Hepatocyte (in vitro differentiated cells): ENCODE results near the gene SORBS2. TPM values are rescaled to one million over a fixed set of nuclear protein-coding genes. Genes with fewer than 3 reads are reported as not detected.
"Not testable (repeated sequence)": the region's sequence is repeated elsewhere in the genome, so short reads cannot be mapped to it uniquely, and the experiment has no call there.

Experiments used
- DNase-seq: peaks from one replicate; pipeline ENCODE4 v3.0.0-alpha.2; 2016; ENCODE audit warnings: low spot score
- H2AFZ ChIP-seq: fragments of 200-600 bp; sonication (generic); 2 replicates; pipeline ENCODE4 v1.6.0; 2016; ENCODE audit warnings: antibody characterized with exemption, mild to moderate bottlenecking
- H3K27ac ChIP-seq: fragments of 200-600 bp; sonication (generic); 2 replicates; pipeline ENCODE4 v1.5.1; 2016; ENCODE audit warnings: mild to moderate bottlenecking
- H3K27me3 ChIP-seq: fragments of 200-600 bp; sonication (generic); 2 replicates; pipeline ENCODE4 v1.6.1; 2016
- H3K36me3 ChIP-seq: fragments of 200-600 bp; sonication (generic); replicated peaks from 2 replicates; pipeline ENCODE4 v1.5.1; 2016; ENCODE audit warnings: low read depth; ENCODE audit not compliant: insufficient read depth
- H3K4me1 ChIP-seq: fragments of 200-600 bp; sonication (generic); 2 replicates; pipeline ENCODE4 v1.5.1; 2016; ENCODE audit warnings: mild to moderate bottlenecking, moderate library complexity; ENCODE audit not compliant: insufficient read depth
- H3K4me2 ChIP-seq: fragments of 200-600 bp; sonication (generic); 2 replicates; pipeline ENCODE4 v1.6.0; 2016
- H3K4me3 ChIP-seq: fragments of 200-600 bp; sonication (generic); 2 replicates; pipeline ENCODE4 v1.5.1; 2016; ENCODE audit warnings: mild to moderate bottlenecking
- H3K79me2 ChIP-seq: fragments of 200-600 bp; sonication (generic); 2 replicates; pipeline ENCODE4 v1.6.0; 2017; ENCODE audit warnings: mild to moderate bottlenecking
- H3K9me2 ChIP-seq: fragments of 200-600 bp; sonication (generic); replicated peaks from 2 replicates; pipeline ENCODE4 v1.6.0; 2017; ENCODE audit warnings: mild to moderate bottlenecking; ENCODE audit not compliant: insufficient read depth
- H3K9me3 ChIP-seq: fragments of 200-600 bp; sonication (generic); 2 replicates; pipeline ENCODE4 v1.5.1; 2016; ENCODE audit warnings: low read depth, mild to moderate bottlenecking
- H4K20me1 ChIP-seq: fragments of 200-600 bp; sonication (generic); 2 replicates; pipeline ENCODE4 v1.6.0; 2016; ENCODE audit warnings: mild to moderate bottlenecking; ENCODE audit not compliant: insufficient read depth, poor library complexity, severe bottlenecking
- EZH2 ChIP-seq: fragments of 200-600 bp; sonication (generic); IDR thresholded peaks from 2 replicates; pipeline ENCODE4 v1.6.1; 2016; ENCODE audit warnings: antibody characterized with exemption, mild to moderate bottlenecking, borderline replicate concordance
- EZH2phosphoT487 ChIP-seq: fragments of 200-600 bp; sonication (generic); IDR thresholded peaks from one replicate; pipeline ENCODE4 v1.6.1; 2018; ENCODE audit warnings: antibody characterized with exemption, mild to moderate bottlenecking, low read depth, moderate library complexity; ENCODE audit not compliant: unreplicated experiment, severe bottlenecking
- WGBS: methylation state at CpG from one replicate; pipeline ENCODE4 v1.1.6; 2016; ENCODE audit warnings: low lambda C conversion rate; ENCODE audit errors: missing lambda C conversion rate; 5-methylcytosine and 5-hydroxymethylcytosine counted together
- polyA plus RNA-seq: library from polyadenylated mRNA; unstranded; fragments of >200 nt; fragmentation: Nextera tagmentation; extraction: Ambion mirVana; gene quantifications from 2 replicates; pipeline ENCODE4 v1.2.1, GENCODE V29; 2016
- total RNA-seq: library from RNA; depleted of rRNA; stranded (reverse); fragments of >200 nt; gene quantifications from 2 replicates; pipeline ENCODE4 v1.2.3, GENCODE V29; 2014
- TF ChIP-seq, protein P1 (sequence below): fragments of 200-600 bp; sonication (generic); IDR thresholded peaks from 2 replicates; pipeline ENCODE4 v1.5.1; 2016; ENCODE audit warnings: antibody characterized with exemption, mild to moderate bottlenecking; ENCODE audit not compliant: poor library complexity

Gene SORBS2
- total and polyA plus RNA-seq, 2 experiments from 2014 or later: 43.4 to 52.1 TPM

DNA sequence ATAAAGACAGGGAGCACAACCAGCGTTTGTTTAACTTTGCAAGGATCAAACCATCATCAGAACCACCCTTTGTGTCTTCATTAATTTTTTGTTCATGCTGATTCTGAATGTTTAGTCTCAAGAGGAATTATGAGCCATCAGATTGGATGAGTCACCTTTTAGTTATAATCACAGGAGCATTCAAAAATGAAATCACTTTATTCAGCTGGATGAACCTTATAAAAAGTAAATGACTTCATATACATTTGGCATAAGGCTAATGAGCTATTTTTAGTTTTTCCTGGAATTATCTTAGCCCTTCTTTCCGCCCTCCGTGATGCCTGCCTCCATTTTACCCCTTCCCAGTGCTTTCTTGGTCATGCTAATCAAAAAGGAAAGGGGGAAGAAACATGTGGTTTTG lies 103.6 kb downstream of the SORBS2 start:
- Histone ChIP-seq H3K27ac (peak overlapping the region; percentile 71), H3K79me2 (peaks cover 5% of the 10 kb centered on the region), H4K20me1 (no peaks in the 10 kb centered on the region), H2AFZ (no peak overlapping the region), H3K36me3 (no peaks in the 10 kb centered on the region), H3K4me2 (no peak overlapping the region), H3K4me3 (no peak overlapping the region), H3K9me2 (no peaks in the 10 kb centered on the region), H3K9me3 (no peaks in the 10 kb centered on the region), H3K27me3 (no peaks in the 10 kb centered on the region), H3K4me1 (peaks cover 17% of the 10 kb centered on the region)
- WGBS: 62% methylated on average over 3 of the region's 3 CpGs
- no peak for TF ChIP-seq EZH2phosphoT487
- TF ChIP-seq EZH2: no peak
- TF ChIP-seq, protein P1, sequence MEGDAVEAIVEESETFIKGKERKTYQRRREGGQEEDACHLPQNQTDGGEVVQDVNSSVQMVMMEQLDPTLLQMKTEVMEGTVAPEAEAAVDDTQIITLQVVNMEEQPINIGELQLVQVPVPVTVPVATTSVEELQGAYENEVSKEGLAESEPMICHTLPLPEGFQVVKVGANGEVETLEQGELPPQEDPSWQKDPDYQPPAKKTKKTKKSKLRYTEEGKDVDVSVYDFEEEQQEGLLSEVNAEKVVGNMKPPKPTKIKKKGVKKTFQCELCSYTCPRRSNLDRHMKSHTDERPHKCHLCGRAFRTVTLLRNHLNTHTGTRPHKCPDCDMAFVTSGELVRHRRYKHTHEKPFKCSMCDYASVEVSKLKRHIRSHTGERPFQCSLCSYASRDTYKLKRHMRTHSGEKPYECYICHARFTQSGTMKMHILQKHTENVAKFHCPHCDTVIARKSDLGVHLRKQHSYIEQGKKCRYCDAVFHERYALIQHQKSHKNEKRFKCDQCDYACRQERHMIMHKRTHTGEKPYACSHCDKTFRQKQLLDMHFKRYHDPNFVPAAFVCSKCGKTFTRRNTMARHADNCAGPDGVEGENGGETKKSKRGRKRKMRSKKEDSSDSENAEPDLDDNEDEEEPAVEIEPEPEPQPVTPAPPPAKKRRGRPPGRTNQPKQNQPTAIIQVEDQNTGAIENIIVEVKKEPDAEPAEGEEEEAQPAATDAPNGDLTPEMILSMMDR: no peak
- no peak for DNase-seq

DNA sequence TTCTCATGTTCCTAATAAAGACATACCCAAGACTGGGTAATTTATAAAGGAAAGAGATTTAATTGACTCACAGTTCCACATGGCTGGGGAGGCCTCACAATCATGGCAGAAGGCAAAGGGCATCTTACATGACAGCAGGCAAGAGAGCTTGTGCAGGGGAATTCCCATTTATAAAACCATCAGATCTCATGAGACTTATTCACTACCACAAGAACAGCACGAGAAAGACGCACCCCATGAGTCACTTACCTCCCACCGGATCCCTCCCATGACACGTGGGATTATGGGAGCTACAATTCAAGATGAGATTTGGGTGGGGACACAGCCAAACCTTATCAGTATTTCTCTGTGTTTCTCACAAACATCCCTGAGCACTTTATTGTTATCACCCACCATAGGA lies 104.4 kb downstream of the SORBS2 start:
- H3K9me2 ChIP-seq, H2AFZ ChIP-seq, H3K36me3 ChIP-seq, H3K9me3 ChIP-seq, H3K4me2 ChIP-seq, DNase-seq, H3K27me3 ChIP-seq, H4K20me1 ChIP-seq, H3K4me3 ChIP-seq, H3K79me2 ChIP-seq: not testable (repeated sequence)
- Histone ChIP-seq H3K4me1 (peaks cover 11% of the 10 kb centered on the region), H3K27ac (peak overlapping the region; percentile 73)
- 72% methylated on average over 4 of the region's 4 CpGs for WGBS

DNA sequence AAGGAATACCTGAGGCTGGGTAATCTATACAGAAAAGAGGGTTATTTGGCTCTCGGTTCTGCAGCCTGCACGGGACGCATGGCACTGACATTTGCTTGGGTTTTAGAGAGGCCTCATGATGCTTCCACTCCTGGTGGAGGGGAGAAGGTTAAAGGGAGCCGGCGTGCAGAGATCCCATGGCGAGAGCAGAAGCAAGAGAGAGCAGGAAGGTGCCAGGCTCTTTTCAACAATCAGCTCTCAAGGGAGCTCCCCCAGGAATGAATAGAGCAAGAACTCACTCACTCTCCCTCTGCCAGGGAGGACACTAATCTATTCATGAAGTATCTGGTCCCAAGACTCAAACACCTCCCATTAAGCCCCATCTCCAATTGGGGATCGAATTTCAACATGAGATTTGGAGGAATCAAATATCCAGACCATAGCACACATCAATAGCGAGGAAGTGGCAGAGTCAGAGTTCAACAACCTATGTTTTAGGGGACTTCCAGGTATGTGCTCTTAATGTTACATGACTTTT lies 109.8 kb downstream of the SORBS2 start:
- TF ChIP-seq EZH2phosphoT487: no peak
- TF ChIP-seq EZH2: no peak
- TF ChIP-seq, protein P1: no peak
- no peak overlapping the region for H3K4me2 ChIP-seq
- no peaks in the 10 kb centered on the region for H3K4me1 ChIP-seq
- no peak overlapping the region for H3K27ac ChIP-seq
- H3K9me2 ChIP-seq: no peaks in the 10 kb centered on the region
- WGBS: 93% methylated on average over 8 of the region's 8 CpGs
- no peaks in the 10 kb centered on the region for H4K20me1 ChIP-seq
- H3K36me3 ChIP-seq: no peaks in the 10 kb centered on the region
- no peaks in the 10 kb centered on the region for H3K27me3 ChIP-seq
- no peak overlapping the region for H2AFZ ChIP-seq
- H3K9me3 ChIP-seq: no peaks in the 10 kb centered on the region
- no peak overlapping the region for H3K4me3 ChIP-seq
- H3K79me2 ChIP-seq: no peaks in the 10 kb centered on the region
- no peak for DNase-seq

DNA sequence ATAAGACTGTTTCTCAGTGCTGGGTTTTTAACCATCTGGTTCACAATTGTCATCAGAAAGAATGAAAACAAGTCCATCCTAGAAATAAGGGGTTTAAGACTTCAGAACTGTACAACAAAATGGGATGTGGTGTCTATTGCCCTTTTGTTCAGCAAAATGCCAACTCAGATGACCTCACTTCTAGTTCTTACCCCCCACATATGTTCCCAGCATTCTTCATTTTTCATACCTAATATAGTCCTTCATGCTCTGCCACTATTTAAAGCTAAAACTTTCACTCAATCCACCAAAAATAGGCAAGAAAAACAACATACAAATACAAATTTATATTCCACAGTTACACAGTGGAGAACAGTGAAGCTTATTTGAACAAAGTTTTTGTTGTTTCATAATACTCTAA lies 111.4 kb downstream of the SORBS2 start:
- H3K27me3 ChIP-seq: no peaks in the 10 kb centered on the region
- H3K4me2 ChIP-seq: no peak overlapping the region
- H3K9me2 ChIP-seq: no peaks in the 10 kb centered on the region
- H3K4me1 ChIP-seq: peaks cover 6% of the 10 kb centered on the region
- no peak overlapping the region for H2AFZ ChIP-seq
- no peaks in the 10 kb centered on the region for H3K79me2 ChIP-seq
- no peak for DNase-seq
- H4K20me1 ChIP-seq: no peaks in the 10 kb centered on the region
- no peak overlapping the region for H3K4me3 ChIP-seq
- no peak overlapping the region for H3K27ac ChIP-seq
- no peaks in the 10 kb centered on the region for H3K36me3 ChIP-seq
- no peak for TF ChIP-seq EZH2
- TF ChIP-seq, protein P1: no peak
- no peak for TF ChIP-seq EZH2phosphoT487
- H3K9me3 ChIP-seq: no peaks in the 10 kb centered on the region
